Measurements from ENCODE around the gene RFTN1.

RFTN1 gene

GRCh38 chr3:16513141-16514020, at the start of gene RFTN1:
Gene RFTN1 (minus strand): TSS chr3:16513699. CDS start chr3:16493869, 19,830 bp downstream.
- DNase-seq, result no peak

GRCh38 chr3:16559653-16560365, 46.3 kb upstream of the RFTN1 start:
- no peak for DNase-seq

- DNase-seq, result no peak
Measured at GRCh38 chr3:16554126-16554525, 40.6 kb upstream of the RFTN1 start.

GRCh38 chr3:16552757-16553156, 39.3 kb upstream of the RFTN1 start:
- no peak for DNase-seq

DNA sequence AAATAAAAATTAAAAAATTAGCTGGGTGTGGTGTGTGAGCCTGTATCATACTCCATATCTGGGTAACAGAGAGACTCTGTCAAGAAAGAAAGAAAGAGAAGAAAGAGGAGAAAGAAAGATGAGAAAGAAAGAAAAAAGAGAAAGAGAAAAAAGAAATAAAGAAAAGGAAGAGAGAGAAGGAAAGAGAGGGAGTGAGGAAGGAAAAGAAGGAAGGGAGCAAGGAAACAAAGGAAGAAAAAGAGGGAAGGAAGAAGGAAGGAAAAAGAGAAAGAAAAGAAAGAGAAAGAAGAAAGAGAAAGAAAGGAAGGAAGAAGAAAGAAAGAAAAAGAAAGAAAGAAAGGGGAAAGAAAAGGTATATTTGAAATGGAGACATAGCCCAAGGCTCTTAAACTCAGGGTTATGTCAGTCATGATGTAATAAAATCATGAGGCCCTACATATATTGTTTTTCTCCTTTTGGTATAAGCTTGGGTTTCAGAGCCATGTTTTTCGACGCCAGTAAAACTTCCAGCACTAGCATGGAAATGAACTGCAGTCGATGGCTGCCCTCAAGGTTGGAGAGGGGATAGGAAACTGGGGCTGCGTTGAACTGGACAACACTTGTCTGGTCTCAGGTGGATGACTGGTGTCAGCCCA, 38.0 kb upstream of the RFTN1 start:
- DNase-seq, result no peak

DNA sequence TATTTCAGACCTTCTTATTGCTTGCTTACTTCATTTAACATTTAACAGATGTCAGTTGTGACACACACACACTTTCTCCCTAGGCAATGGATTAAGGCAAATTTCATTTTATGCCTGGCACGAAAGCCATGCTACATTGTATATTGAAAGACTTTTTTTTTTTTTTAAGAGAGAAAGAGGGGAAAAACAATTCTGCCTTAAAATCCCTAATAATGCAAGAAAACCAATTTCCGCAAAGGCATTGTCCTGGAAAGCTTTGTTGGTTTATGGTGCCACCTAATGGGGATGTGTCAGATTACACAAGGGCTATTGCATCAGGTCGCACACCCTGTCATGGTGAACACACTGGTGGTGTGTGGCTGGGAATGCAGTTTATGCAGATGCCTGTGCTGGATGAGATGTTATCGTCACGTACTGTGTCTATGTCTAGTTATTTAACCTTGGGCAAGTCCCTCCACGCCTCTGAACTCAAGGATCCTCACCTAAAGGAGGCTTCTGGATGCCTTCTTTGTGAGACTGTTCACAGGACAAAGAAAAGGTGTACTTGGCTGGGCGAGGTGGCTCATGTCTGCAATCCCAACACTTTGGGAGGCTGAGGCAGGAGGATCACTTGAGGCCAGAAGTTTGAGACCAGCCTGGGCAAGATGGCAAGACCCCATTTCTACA, 37.3 kb upstream of the RFTN1 start:
- peak; percentile 9 for DNase-seq

GRCh38 chr3:16550305-16550675, 36.8 kb upstream of the RFTN1 start:
- no peak for DNase-seq

DNA sequence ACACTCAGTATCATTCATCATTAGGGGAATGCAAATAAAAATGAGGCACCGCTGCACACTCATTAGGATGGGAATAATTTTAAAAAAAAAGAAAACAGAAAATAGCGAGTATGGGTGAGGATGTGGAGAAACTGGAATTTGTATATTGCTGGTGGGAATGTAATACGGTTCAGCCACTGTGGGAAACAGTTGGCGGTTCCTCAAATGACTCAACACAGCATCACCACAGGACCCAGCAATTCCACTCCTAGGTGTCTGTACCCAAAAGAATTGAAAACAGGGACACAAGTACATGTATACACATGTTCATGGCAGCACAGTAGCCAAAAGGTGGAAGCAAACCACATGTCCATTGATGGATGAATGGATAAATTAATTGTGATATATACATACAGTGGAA, 35.2 kb upstream of the RFTN1 start:
- no peak for DNase-seq

DNA sequence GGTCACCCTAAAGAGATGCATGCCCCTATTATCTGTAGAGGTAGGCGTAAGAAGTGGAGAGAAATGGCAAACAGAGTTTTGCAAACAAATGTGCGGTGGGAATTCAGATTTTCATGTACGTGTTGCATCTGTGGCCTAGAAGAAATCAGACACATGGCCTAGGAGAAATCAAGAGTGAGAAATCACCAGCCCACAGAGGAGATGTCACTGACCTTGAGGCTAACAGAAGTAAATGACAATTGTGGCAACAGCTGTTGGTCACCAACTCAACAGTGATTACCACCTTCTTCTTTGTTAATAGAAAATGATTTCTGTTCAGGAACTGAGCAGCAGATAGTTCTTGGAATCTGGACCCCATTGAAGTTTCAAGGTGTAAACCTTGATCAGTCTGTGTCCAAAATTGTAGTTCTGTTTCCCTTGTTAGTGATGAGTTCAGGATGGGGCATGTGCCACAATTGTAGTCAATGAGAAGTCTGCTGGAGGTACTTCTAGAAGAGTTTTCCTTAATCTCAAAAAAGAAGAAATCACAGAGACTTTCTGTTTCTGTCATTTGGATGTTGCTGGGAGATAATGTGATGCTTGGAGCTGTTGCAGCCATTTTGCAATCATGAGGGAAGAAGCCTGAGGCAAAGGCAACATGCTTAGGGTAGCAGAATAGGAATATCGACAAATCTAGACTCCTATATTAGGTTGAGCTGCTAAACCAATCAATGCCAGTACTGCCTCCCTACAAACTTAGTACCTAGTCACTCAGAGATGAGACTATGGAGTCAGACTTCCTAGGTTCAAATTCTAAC, 34.3 kb upstream of the RFTN1 start:
- no peak for DNase-seq

GRCh38 chr3:16546186-16547010, 32.9 kb upstream of the RFTN1 start:
- DNase-seq, result no peak

DNA sequence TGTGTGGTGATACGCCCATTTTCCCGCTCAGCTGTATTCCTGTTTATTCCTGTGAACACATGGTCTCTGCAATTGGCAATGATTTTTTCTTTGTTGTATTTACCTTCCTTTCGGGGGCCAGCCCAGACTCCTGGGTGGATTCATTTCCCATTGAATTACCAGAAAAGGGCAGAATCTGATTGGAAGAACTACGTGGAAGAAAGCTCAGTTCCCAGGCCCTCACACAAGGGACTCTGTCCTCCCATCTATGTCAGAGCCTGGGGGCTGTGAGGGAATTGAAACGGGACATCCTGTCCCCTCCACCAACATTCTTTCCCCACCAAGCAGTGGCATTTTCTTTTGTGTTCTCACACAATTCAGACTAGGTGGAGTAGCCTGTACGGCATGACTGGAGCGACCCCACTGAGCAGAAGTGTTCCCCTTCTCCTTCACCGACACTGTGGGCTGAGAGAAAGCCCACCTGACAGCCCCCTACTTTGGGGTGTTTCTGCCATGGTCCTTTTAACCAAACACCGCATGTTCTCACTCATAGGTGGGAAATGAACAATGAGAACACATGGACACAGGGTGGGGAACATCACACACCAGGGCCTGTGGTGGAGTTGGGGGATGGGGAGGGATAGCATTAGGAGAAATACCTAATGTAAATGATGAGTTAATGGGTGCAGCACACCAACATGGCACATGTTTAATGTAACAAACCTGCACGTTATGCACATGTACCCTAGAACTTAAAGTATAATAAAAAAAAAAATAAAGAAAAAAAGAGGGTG, 32.1 kb upstream of the RFTN1 start:
- no peak for DNase-seq

DNA sequence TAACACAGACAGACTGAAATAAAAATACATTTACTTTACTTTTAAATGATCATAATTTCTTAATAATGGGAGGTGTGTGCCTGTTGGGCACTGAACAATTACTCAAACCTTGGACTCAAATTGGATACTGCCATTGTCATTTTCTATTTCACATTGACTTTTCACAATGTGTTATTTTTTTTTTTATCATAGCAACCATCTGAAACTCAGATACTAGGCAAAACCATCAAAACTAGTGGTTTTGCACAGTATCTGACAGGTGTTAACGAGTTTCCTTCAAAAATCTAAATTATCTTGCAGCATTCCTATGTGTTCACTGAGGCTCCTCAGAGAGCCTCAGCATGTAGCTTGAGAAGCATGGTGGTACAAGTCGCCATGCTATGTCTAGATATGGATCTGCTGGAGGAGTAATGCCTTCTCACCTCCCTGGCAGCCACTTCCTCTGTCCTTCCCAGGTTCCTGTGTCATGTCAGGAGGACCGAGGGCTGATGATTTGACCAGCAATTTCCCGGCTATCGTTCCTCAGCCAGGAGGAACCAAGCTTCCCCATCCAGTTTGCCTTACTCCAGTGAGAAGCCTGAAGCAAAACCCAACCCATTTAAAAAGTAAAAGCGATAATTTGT, 29.9 kb upstream of the RFTN1 start:
- no peak for DNase-seq

GRCh38 chr3:16538507-16538906, 25.0 kb upstream of the RFTN1 start:
- no peak for DNase-seq

DNA sequence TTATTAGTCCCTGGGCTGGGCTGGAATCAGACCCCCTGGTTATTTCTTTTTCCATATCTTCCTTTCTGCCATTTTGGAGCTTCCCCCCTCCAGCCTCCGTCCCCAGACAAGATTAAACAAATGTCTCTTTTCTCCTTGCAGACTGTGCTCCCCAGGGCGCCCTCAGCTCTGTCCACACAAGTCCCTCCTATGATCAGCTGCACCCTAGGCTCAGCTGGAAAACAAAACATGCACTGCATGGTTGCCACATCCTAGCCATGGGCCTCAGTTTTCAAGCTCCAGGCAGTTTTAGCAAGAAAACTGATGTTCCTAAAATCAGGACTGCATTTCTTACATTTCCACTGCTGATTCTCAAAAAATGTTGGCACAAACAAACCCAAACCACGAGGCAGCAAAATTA, 23.5 kb upstream of the RFTN1 start:
- no peak for DNase-seq

DNA sequence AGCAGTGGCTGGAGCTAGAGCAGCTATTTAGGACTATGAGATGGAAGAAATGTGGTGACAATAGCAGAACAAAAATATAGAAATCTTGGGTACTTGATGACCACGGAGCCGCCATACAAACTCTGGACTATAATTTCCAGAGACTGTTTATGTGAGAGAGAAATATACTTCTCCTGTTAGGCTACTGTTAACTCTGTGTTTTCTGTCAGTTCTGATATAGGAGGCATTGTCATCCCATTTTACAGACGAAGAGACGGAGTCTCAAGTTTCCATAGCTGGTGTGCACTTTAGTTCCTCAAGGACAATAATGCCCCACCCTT, 22.8 kb upstream of the RFTN1 start:
- DNase-seq, result no peak

- DNase-seq, result no peak
Measured at GRCh38 chr3:16534640-16535262, 21.3 kb upstream of the RFTN1 start.

DNA sequence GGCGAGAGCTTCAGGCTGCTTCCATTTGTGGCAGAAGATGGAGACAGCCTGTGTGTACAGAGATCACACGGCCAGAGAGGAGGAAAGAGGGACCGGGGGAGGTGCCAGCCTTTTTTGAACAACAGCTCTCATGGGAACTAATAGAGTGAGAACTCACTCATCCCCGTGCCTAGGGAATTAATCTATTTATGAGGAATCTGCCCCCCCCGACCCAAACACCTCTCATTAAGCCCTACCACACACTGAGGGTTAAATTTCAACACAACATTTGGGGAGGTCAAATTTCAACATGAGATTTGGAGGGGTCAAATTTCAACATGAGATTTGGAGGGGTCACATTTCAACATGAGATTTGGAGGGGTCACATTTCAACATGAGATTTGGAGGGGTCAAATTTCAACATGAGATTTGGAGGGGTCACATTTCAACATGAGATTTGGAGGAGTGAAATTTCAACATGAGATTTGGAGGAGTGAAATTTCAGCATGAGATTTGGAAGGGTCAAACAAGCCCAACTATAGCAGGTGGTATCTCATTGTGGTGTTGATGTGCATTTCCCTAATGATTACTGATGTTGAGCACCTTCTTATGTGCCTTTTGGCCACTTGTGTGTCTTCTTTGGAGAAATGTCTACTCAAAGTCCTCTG, 20.6 kb upstream of the RFTN1 start:
- DNase-seq, result peak; percentile 22

GRCh38 chr3:16529264-16529663, 15.8 kb upstream of the RFTN1 start:
- DNase-seq, result no peak

DNA sequence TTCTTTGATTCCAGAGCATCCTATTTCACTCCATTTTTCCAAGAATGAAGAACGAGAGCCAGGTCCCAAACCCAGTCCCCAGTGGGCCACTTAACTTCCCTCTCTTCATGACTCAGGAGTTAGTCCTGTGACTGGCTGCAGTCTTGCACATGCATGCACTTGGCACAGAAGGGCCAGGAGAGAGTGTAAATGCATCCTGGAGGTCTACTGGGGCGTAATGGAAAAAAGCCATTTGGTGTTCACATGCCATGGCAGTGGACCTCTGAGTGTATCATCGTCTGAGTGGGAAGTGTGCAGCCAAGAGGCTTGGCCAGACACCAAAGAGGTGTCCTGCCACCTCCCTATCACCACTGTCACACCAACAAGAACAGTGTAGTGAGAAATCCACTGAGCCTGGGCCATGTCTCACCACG, 15.1 kb upstream of the RFTN1 start:
- no peak for DNase-seq
